Pulmonary artery endothelial cell (primary cell): Measurements from ENCODE around the gene NUDT8. TPM values are rescaled to one million over a fixed set of nuclear protein-coding genes. Genes with fewer than 3 reads are reported as not detected.

Source experiments
- DNase-seq: peaks from one replicate; pipeline ENCODE4 v3.0.0-alpha.2; 2011; ENCODE audit warnings: low read depth, low spot score
- total RNA-seq: library from RNA; depleted of rRNA; stranded (reverse); fragments of >200 nt; gene quantifications from 2 replicates; pipeline ENCODE4 v1.2.3, GENCODE V29; 2014

NUDT8 gene
- 8.1 and 16.3 TPM in 2 replicates for total RNA-seq

GRCh38 chr11:67629386-67630227 lies at the start of gene NUDT8:
Gene NUDT8, minus strand, starts transcription at chr11:67629937. Its CDS starts 26 bp downstream, at chr11:67629911.
- DNase-seq: peak; percentile 36

- DNase-seq: no peak
These were observed 45.5 kb upstream of the NUDT8 start for GRCh38 chr11:67675058-67675747.

GRCh38 chr11:67674442-67674871 lies 44.7 kb upstream of the NUDT8 start, which contains the start of gene ALDH3B2:
Gene ALDH3B2, minus strand, starts transcription at chr11:67674623. Its CDS starts 7,688 bp downstream, at chr11:67666935.
- DNase-seq: no peak

GRCh38 chr11:67673902-67674301 lies 44.2 kb upstream of the NUDT8 start:
- no peak for DNase-seq

- DNase-seq: no peak
These were observed 43.6 kb upstream of the NUDT8 start for GRCh38 chr11:67673358-67673757.

GRCh38 chr11:67671211-67671520 lies 41.4 kb upstream of the NUDT8 start:
- DNase-seq: no peak

- no peak for DNase-seq
These were observed 40.8 kb upstream of the NUDT8 start for GRCh38 chr11:67670316-67671210.

GRCh38 chr11:67668192-67668551 lies 38.4 kb upstream of the NUDT8 start:
- DNase-seq: no peak

- no peak for DNase-seq
These were observed 37.9 kb upstream of the NUDT8 start for GRCh38 chr11:67667490-67668191.

- no peak for DNase-seq
These were observed 37.1 kb upstream of the NUDT8 start for GRCh38 chr11:67666676-67667489.

GRCh38 chr11:67666303-67666645 lies 36.5 kb upstream of the NUDT8 start:
- no peak for DNase-seq

GRCh38 chr11:67665541-67666302 lies 36.0 kb upstream of the NUDT8 start:
- no peak for DNase-seq

GRCh38 chr11:67664696-67665540 lies 35.2 kb upstream of the NUDT8 start:
- no peak for DNase-seq

GRCh38 chr11:67664213-67664585 lies 34.5 kb upstream of the NUDT8 start:
- DNase-seq: no peak

GRCh38 chr11:67663532-67664212 lies 33.9 kb upstream of the NUDT8 start:
- DNase-seq: no peak

GRCh38 chr11:67662835-67663531 lies 33.2 kb upstream of the NUDT8 start:
- DNase-seq: no peak

- no peak for DNase-seq
These were observed 32.6 kb upstream of the NUDT8 start for GRCh38 chr11:67662142-67662834.
